Upper lobe of right lung (tissue), 1 donor: Measurements from ENCODE around the gene TCP11. TPM values are rescaled to one million over a fixed set of nuclear protein-coding genes. Genes with fewer than 3 reads are reported as not detected.
A peak's percentile ranks its signal among the peaks of the same experiment; 100 is the strongest.

Experiments
- ATAC-seq: fragments of 200-7000 bp; cut with Tn5 transposase; one replicate; pipeline ENCODE4 v1.9.1; 2020; ENCODE audit warnings: mild to moderate bottlenecking, moderate library complexity
- DNase-seq: peaks from one replicate; pipeline ENCODE4 v3.0.0-alpha.2; 2020
- H3K27ac ChIP-seq: fragments of 200-600 bp; one replicate; pipeline ENCODE4 v1.8.0; 2022
- H3K27me3 ChIP-seq: fragments of 200-600 bp; one replicate; pipeline ENCODE4 v1.8.0; 2022; ENCODE audit warnings: mild to moderate bottlenecking
- H3K36me3 ChIP-seq: fragments of 200-600 bp; one replicate; pipeline ENCODE4 v1.8.0; 2022
- H3K4me1 ChIP-seq: fragments of 200-600 bp; one replicate; pipeline ENCODE4 v1.8.0; 2022
- H3K4me3 ChIP-seq: fragments of 200-600 bp; one replicate; pipeline ENCODE4 v1.8.0; 2022; ENCODE audit warnings: mild to moderate bottlenecking
- H3K9me3 ChIP-seq: fragments of 200-600 bp; one replicate; pipeline ENCODE4 v1.8.0; 2022
- CTCF ChIP-seq: fragments of 200-600 bp; IDR thresholded peaks from one replicate; pipeline ENCODE4 v1.8.0; 2022; ENCODE audit warnings: antibody characterized with exemption
- intact Hi-C: fragments of 100-400 bp; cut with DNase I; formaldehyde crosslinking; loops from one replicate; pipeline ENCODE4 v1.11.0; 2022
- total RNA-seq: library from RNA; stranded (reverse); fragmentation: NEBNext Ultra II Directional; extraction: Animal tissue kit (Norgen Biotek cat#: 25700); gene quantifications from one replicate; pipeline ENCODE4 v1.2.1, GENCODE V29; 2021
- donor health status: DM: no; HTN: yes; CAD: no; lungs with severe emphysema.

TCP11 gene
- total RNA-seq, 1 donor from 2014 or later = not detected

- DNase-seq = peak; percentile 48
- peaks cover 4% of the 10 kb centered on the region for H3K4me1 ChIP-seq
- peaks cover 98% of the 10 kb centered on the region for H3K36me3 ChIP-seq
- H3K27me3 ChIP-seq = no peaks in the 10 kb centered on the region
- no peak overlapping the region for H3K4me3 ChIP-seq
- no peak for ATAC-seq
- H3K27ac ChIP-seq = peak overlapping the region; percentile 30
- intact Hi-C loops = no loop called here
- no peaks in the 10 kb centered on the region for H3K9me3 ChIP-seq
- TF ChIP-seq CTCF = no peak
These were observed 59.0 kb downstream of the TCP11 start for GRCh38 chr6:35082046-35082732.

- H3K4me3 ChIP-seq = no peak overlapping the region
These were observed 59.7 kb downstream of the TCP11 start for GRCh38 chr6:35081426-35081851.

GRCh38 chr6:35080821-35081425 lies 60.2 kb downstream of the TCP11 start:
- peaks cover 93% of the 10 kb centered on the region for H3K36me3 ChIP-seq
- peak; percentile 71 for DNase-seq

More at GRCh38 chr6:35081426-35081851, 59.7 kb downstream of the TCP11 start:
- peaks cover 4% of the 10 kb centered on the region for H3K4me1 ChIP-seq
- intact Hi-C loops = no loop called here
- peaks cover 96% of the 10 kb centered on the region for H3K36me3 ChIP-seq
- TF ChIP-seq CTCF = no peak
- H3K27me3 ChIP-seq = no peaks in the 10 kb centered on the region
- ATAC-seq (peak; percentile 13), DNase-seq (peak; percentile 58)
- H3K9me3 ChIP-seq = no peaks in the 10 kb centered on the region
- peak overlapping the region; percentile 30 for H3K27ac ChIP-seq

GRCh38 chr6:35080016-35080680 lies 61.0 kb downstream of the TCP11 start:
- no peak for TF ChIP-seq CTCF
- no peaks in the 10 kb centered on the region for H3K9me3 ChIP-seq
- no peaks in the 10 kb centered on the region for H3K27me3 ChIP-seq
- DNase-seq (peak; percentile 35), ATAC-seq (no peak)
- H3K4me1 ChIP-seq = peaks cover 4% of the 10 kb centered on the region
- H3K36me3 ChIP-seq = peaks cover 91% of the 10 kb centered on the region
- intact Hi-C loops = no loop called here
- no peak overlapping the region for H3K4me3 ChIP-seq
- no peak overlapping the region for H3K27ac ChIP-seq

More at GRCh38 chr6:35080821-35081425, 60.2 kb downstream of the TCP11 start:
- peak; percentile 43 for ATAC-seq
- Histone ChIP-seq H3K4me1 (peaks cover 4% of the 10 kb centered on the region), H3K4me3 (no peak overlapping the region), H3K9me3 (no peaks in the 10 kb centered on the region), H3K27ac (peak overlapping the region; percentile 30), H3K27me3 (no peaks in the 10 kb centered on the region)
- no peak for TF ChIP-seq CTCF
- intact Hi-C loops = no loop called here

- ATAC-seq = no peak
- Histone ChIP-seq H3K27ac (no peak overlapping the region), H3K4me3 (no peak overlapping the region), H3K4me1 (peaks cover 4% of the 10 kb centered on the region), H3K36me3 (peaks cover 91% of the 10 kb centered on the region), H3K27me3 (no peaks in the 10 kb centered on the region), H3K9me3 (no peaks in the 10 kb centered on the region)
- TF ChIP-seq CTCF = no peak
- DNase-seq = peak; percentile 48
- intact Hi-C loops = no loop called here
These were observed 61.7 kb downstream of the TCP11 start for GRCh38 chr6:35079311-35080000.
